H7 (cell line): ENCODE data around the gene PRRX2. TPM values are rescaled to one million over a fixed set of nuclear protein-coding genes. Genes with fewer than 3 reads are reported as not detected.

ENCODE experiments used
- DNase-seq: peaks from one replicate; pipeline ENCODE4 v3.0.0; 2012
- H3K27me3 ChIP-seq: 2 replicates; pipeline ENCODE4 v1.6.0; 2011; ENCODE audit warnings: mild to moderate bottlenecking, low read length; ENCODE audit not compliant: control insufficient read depth, insufficient read depth
- H3K36me3 ChIP-seq: replicated peaks from 2 replicates; pipeline ENCODE4 v1.5.1; 2011; ENCODE audit warnings: low read length; ENCODE audit not compliant: control insufficient read depth, insufficient read depth
- H3K4me3 ChIP-seq: 2 replicates; pipeline ENCODE4 v1.5.1; 2011; ENCODE audit warnings: low read depth, mild to moderate bottlenecking, control low read depth, low read length, moderate library complexity; ENCODE audit not compliant: insufficient read depth
- total RNA-seq: library from RNA; depleted of rRNA; stranded (reverse); fragments of >200 nt; shearing (Covaris generic); gene quantifications from 2 replicates; pipeline ENCODE4 v1.2.3, GENCODE V29; 2014

The PRRX2 gene
- total RNA-seq, 1 experiment from 2014 or later = 12.7 TPM

DNA sequence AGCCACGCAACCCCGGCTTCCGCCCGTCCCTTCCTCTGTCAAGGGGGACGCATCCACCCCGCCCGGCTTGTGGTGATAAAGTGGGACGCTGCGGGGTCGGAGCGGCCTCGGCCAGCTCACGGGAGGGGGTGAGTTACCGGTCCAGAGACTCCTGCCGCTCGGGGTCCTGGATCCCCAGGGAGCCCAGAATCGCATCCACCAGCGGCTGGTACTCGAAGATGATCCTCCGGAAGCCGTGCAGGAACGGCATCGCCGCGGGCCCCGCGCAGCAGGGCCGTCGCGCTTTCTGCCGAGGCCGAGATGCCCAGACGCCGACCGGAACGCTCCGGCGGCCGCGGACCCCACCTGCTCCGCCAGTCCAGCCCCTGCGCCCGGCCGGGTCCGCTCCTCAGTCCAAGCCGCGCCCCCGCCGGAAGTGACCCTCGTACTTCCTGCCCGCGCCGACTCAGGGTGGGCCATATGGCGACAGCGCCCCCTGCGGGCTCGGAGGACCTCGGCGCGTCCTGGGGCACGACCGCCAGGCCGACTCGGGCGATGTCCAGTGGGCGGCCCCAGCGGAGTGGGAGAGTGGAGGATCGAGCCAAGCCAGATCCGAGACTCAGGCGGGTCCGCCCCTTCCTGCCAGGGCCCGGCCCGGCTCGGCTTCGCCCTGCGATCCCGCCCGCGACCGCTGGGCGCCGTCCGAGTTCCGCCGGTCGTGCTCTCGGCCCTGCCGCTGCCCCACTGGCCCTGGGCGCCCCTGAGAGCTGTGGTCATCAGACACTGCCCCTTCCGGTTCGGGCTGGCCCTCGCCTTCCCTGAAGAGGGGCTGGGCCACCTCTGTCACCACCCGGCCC lies 23.5 kb upstream of the PRRX2 start, which contains the start of gene ASB6:
Gene ASB6 (minus strand): TSS at position 402 of the 836 bp plus-strand sequence. CDS start 152 bp downstream, at position 250.
- Histone ChIP-seq H3K36me3 (peaks cover 18% of the 10 kb centered on the region), H3K4me3 (peak within 1 kb of the TSS; percentile 96), H3K27me3 (no peaks in the 10 kb centered on the region)
- peak; percentile 100 for DNase-seq

DNA sequence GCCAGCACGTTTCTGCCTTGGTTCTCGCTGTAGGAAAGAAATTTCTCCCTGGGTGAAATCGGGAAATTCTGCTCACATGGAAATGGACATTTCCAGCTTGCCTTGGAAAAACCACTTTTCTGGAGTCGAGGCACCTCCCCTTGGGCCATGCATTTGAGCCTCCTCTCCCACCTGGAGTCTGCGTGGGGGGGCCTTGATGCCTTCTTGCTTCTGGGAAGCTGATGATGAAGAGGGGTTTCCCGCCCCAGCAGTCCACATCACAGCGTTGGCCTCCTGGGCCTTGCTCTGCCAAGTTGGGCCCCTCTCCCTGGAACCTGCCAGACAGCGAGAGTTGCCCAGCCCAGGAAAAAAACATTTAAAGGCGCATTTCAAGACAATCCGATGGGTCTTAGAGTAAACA lies 21.7 kb upstream of the PRRX2 start:
- no peak for DNase-seq
- H3K27me3 ChIP-seq = no peaks in the 10 kb centered on the region
- H3K4me3 ChIP-seq = no peak overlapping the region

DNA sequence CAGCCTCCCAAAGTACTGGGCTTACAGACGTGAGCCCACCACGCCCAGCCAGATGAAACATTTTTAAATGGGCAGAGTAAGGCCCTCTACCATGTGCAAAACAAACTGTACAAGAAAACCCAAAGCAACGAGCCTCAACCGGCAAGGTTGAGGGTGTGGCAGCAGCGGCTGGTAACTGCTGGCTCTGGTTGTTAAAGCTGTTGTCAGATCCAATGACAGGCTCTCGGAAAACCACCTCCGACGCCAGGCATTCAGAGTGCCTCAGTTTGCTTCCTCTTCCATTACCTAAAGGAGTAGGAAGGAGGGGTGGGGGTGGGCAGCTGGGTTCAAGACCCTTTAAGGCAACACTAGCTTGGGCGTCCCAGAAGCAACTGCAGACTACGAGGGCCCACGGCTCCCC lies 21.1 kb upstream of the PRRX2 start:
- Histone ChIP-seq H3K36me3 (no peaks in the 10 kb centered on the region), H3K4me3 (no peak overlapping the region), H3K27me3 (no peaks in the 10 kb centered on the region)
- DNase-seq = no peak

More for the DNA sequence above, 21.7 kb upstream of the PRRX2 start:
- H3K36me3 ChIP-seq = peaks cover 6% of the 10 kb centered on the region

- no peak for DNase-seq
- H3K36me3 ChIP-seq = no peaks in the 10 kb centered on the region
- no peak overlapping the region for H3K4me3 ChIP-seq
- no peaks in the 10 kb centered on the region for H3K27me3 ChIP-seq
Observed at GRCh38 chr9:129644902-129645301, 20.5 kb upstream of the PRRX2 start.

- H3K4me3 ChIP-seq = no peak overlapping the region
- peak; percentile 53 for DNase-seq
- H3K27me3 ChIP-seq = no peaks in the 10 kb centered on the region
- no peaks in the 10 kb centered on the region for H3K36me3 ChIP-seq
Observed at GRCh38 chr9:129646252-129646651, 19.2 kb upstream of the PRRX2 start.

- H3K4me3 ChIP-seq = no peak overlapping the region
- no peaks in the 10 kb centered on the region for H3K36me3 ChIP-seq
- DNase-seq = no peak
- no peaks in the 10 kb centered on the region for H3K27me3 ChIP-seq
Observed at GRCh38 chr9:129646654-129647053, 18.8 kb upstream of the PRRX2 start.

GRCh38 chr9:129647635-129648034 lies 17.8 kb upstream of the PRRX2 start:
- H3K27me3 ChIP-seq = no peaks in the 10 kb centered on the region
- no peaks in the 10 kb centered on the region for H3K36me3 ChIP-seq
- no peak overlapping the region for H3K4me3 ChIP-seq
- no peak for DNase-seq

DNA sequence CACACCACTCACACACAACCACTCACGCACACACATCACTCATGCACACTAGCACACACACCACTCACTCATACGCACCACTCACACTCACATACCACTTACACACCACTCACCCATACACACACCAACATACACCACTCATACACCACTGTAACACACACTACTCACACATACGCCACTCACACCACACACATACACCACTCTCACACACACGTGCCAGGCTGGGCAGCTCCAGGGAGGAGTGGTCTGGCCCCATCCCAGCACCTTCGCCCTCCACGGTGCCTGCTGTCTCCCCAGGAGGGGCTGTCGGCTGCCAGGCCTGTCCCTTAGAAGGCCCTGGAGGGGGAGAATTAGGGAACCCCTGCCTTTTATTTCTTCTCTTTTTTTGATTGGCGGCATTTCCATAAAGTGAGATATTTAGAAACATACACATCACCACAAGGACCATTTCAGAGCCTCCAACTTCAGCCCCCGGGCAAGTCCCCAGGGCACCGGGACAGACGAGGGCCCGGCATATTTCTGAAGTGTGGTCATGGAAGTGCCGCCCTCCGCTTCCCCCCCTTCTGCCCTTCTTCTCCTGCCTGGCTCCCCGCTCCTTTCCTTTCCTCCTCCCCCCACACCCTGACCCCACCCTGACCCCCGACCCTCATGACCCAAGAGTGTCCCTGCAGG lies 17.2 kb upstream of the PRRX2 start:
- DNase-seq = peak; percentile 61

DNA sequence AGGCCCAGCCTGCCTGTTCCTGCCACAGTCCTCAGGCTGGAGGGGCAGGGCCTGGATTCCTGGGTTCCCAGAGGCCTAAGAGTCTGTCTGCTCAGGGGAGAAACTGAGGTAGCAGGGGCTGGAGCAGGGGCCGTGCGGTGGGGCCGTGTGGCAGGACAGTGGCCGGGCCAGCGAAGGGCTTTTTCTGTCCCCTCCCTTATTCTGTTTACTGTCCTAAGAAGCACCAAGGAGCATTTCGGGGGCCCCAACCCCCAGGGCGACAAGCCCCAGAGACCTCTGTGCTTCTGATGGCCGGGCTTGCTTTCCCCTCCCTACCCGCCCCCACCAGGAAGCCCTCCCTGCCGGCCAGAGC lies 16.7 kb upstream of the PRRX2 start:
- H3K36me3 ChIP-seq = no peaks in the 10 kb centered on the region
- no peak overlapping the region for H3K4me3 ChIP-seq
- no peaks in the 10 kb centered on the region for H3K27me3 ChIP-seq
- DNase-seq = peak; percentile 66

More for the DNA sequence above, 17.2 kb upstream of the PRRX2 start:
- H3K27me3 ChIP-seq = no peaks in the 10 kb centered on the region
- no peaks in the 10 kb centered on the region for H3K36me3 ChIP-seq
- no peak overlapping the region for H3K4me3 ChIP-seq

DNA sequence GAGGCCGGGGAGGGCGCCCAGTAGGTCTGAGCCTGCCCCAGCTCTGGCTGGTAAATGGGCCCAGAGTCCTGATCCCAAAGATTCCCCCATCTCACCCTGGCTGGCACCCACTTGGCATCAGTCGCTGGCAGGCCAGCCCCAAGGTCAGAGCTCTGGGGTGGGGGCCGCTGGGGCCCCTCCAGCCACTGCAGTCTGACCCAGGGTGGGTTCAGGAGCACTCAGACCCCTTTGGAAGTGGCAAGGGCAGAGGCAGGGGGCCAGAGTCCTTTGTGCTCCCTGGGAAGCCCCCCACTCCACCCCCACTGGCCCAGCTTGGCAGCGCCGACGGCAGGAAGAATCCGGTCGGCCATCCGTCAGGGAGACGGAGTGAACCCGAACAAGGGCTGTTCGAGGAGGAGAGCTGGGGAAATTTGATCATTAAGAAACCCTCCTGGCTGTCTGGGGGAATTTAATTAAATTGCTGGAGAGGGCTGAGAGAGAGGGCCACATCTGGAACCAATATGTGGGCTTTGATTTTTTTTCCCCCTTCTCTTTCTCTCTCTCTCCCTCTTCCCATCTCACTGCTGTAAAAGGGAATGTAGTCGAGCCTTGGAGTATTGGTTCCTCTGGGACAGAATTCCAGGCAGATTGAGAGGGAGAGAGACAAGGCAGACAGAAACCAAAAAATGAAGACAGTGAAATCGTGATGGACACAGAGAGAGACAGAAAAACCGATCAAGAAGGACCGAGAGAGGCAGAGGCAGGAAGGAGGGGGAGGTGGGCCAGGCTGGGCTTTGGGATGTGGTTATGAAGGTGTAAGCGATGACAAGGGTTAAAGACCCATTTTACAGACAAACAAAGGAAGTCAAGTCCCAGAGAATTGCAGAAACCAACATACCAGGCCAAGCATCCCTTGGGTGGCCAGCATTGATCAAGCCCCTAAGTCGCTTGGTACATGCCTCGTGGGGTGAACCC lies 15.4 kb upstream of the PRRX2 start:
- no peaks in the 10 kb centered on the region for H3K36me3 ChIP-seq
- H3K4me3 ChIP-seq = no peak overlapping the region
- no peaks in the 10 kb centered on the region for H3K27me3 ChIP-seq
- no peak for DNase-seq

- Histone ChIP-seq H3K4me3 (no peak overlapping the region), H3K36me3 (no peaks in the 10 kb centered on the region), H3K27me3 (no peaks in the 10 kb centered on the region)
- no peak for DNase-seq
Observed at GRCh38 chr9:129650680-129651235, 14.7 kb upstream of the PRRX2 start.

GRCh38 chr9:129653823-129654553 lies 11.5 kb upstream of the PRRX2 start:
- no peak for DNase-seq
- Histone ChIP-seq H3K36me3 (no peaks in the 10 kb centered on the region), H3K4me3 (no peak overlapping the region), H3K27me3 (no peaks in the 10 kb centered on the region)

DNA sequence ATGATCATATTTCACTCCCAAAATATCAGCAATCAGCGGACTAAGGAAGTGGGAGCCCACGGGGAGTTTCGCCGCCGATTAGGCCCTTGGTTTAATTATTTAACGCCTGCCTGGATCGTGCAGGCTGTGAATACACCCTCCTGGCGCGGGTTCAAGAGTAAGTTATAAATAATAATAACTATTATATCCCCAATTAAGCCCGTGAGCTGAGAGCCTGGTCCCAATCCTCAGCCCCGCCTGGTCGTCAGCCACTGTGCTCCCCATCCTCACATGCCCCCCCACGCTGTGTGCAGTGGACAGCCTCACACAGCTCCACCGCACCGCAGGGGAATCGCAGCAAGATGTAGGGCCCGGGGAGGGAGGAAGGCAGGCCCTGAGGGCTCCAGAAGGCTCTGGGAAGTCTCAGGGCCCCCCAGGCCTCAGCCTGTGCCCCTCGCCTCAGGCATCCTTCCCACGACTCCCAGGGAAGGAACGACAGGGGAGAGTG lies 10.8 kb upstream of the PRRX2 start:
- no peak overlapping the region for H3K4me3 ChIP-seq
- no peaks in the 10 kb centered on the region for H3K27me3 ChIP-seq
- no peak for DNase-seq

More for the DNA sequence above, 10.8 kb upstream of the PRRX2 start:
- no peaks in the 10 kb centered on the region for H3K36me3 ChIP-seq
